Measurements from ENCODE around the gene ADAM33. TPM values are rescaled to one million over a fixed set of nuclear protein-coding genes. Genes with fewer than 3 reads are reported as not detected.

The ADAM33 gene
- polyA plus RNA-seq, 1 experiment: 16.3 TPM

GRCh38 chr20:3658716-3659491 is 22.9 kb downstream of the ADAM33 start:
- no peak overlapping the region for H3K27ac ChIP-seq (ENCODE audit: low read depth, low read length)
- H3K9me3 ChIP-seq (ENCODE audit: control insufficient read depth, insufficient read depth, low read length): peaks cover 3% of the 10 kb centered on the region; the same call in 1 of the 2 replicates
- no peak overlapping the region for H3K4me3 ChIP-seq (ENCODE audit: low read depth, low read length)
- peaks cover 53% of the 10 kb centered on the region for H3K27me3 ChIP-seq (ENCODE audit: control insufficient read depth, insufficient read depth, low read length)
- ChIA-PET CTCF (no interaction called here), POLR2A (no interaction called here)
- no peak for DNase-seq (ENCODE audit: low read depth, low spot score)
- TF ChIP-seq, protein P1, sequence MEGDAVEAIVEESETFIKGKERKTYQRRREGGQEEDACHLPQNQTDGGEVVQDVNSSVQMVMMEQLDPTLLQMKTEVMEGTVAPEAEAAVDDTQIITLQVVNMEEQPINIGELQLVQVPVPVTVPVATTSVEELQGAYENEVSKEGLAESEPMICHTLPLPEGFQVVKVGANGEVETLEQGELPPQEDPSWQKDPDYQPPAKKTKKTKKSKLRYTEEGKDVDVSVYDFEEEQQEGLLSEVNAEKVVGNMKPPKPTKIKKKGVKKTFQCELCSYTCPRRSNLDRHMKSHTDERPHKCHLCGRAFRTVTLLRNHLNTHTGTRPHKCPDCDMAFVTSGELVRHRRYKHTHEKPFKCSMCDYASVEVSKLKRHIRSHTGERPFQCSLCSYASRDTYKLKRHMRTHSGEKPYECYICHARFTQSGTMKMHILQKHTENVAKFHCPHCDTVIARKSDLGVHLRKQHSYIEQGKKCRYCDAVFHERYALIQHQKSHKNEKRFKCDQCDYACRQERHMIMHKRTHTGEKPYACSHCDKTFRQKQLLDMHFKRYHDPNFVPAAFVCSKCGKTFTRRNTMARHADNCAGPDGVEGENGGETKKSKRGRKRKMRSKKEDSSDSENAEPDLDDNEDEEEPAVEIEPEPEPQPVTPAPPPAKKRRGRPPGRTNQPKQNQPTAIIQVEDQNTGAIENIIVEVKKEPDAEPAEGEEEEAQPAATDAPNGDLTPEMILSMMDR (IDR thresholded peaks at IDR 0.05; ENCODE audit: low read depth, low read length): no peak

- ChIA-PET POLR2A (no interaction called here), CTCF (no interaction called here)
- TF ChIP-seq, protein P1 (IDR thresholded peaks at IDR 0.05; ENCODE audit: low read depth, low read length): no peak
Measured at GRCh38 chr20:3658019-3658715, 23.6 kb downstream of the ADAM33 start.

DNA sequence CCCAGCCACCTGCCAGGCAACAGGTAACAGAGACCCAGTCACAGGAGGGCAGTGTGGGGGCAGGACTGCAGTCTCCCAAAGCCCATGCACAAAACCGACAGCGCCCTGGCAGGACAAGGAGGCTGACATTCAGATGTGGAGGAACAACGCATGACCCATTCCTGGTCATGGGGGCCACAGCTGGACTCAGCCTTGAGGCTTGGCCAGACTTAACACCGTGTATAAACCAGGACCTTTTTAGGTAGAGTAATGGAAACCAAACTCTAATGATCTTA is 26.7 kb downstream of the ADAM33 start:
- Histone ChIP-seq H3K9me3 (ENCODE audit: control insufficient read depth, insufficient read depth, low read length) (no peaks in the 10 kb centered on the region), H3K4me3 (ENCODE audit: low read depth, low read length) (no peak overlapping the region), H3K27ac (ENCODE audit: low read depth, low read length) (no peak overlapping the region), H3K27me3 (ENCODE audit: control insufficient read depth, insufficient read depth, low read length) (peaks cover 28% of the 10 kb centered on the region)
- TF ChIP-seq, protein P1 (IDR thresholded peaks at IDR 0.05; ENCODE audit: low read depth, low read length): no peak
- CTCF ChIA-PET: interaction anchor here (0.6 to 1.0 kb wide), 3 partner anchors 56 to 613 kb away, joined by 3 to 4 read pairs (median 3); no protein-coding TSS in a partner anchor
- POLR2A ChIA-PET: no interaction called here
- no peak for DNase-seq (ENCODE audit: low read depth, low spot score)

More at GRCh38 chr20:3658019-3658715, 23.6 kb downstream of the ADAM33 start:
- Histone ChIP-seq H3K27ac (ENCODE audit: low read depth, low read length) (no peak overlapping the region), H3K4me3 (ENCODE audit: low read depth, low read length) (no peak overlapping the region), H3K27me3 (ENCODE audit: control insufficient read depth, insufficient read depth, low read length) (peaks cover 51% of the 10 kb centered on the region), H3K9me3 (ENCODE audit: control insufficient read depth, insufficient read depth, low read length) (peaks cover 3% of the 10 kb centered on the region; the same call in 1 of the 2 replicates)
- no peak for DNase-seq (ENCODE audit: low read depth, low spot score)

- H3K4me3 ChIP-seq (ENCODE audit: low read depth, low read length): no peak overlapping the region
- no peaks in the 10 kb centered on the region for H3K9me3 ChIP-seq (ENCODE audit: control insufficient read depth, insufficient read depth, low read length)
- ChIA-PET POLR2A (no interaction called here), CTCF (interaction anchor here (0.6 to 1.0 kb wide), 3 partner anchors 57 to 613 kb away, joined by 3 to 4 read pairs (median 3); no protein-coding TSS in a partner anchor)
- TF ChIP-seq, protein P1 (IDR thresholded peaks at IDR 0.05; ENCODE audit: low read depth, low read length): no peak
- H3K27ac ChIP-seq (ENCODE audit: low read depth, low read length): no peak overlapping the region
- H3K27me3 ChIP-seq (ENCODE audit: control insufficient read depth, insufficient read depth, low read length): peaks cover 22% of the 10 kb centered on the region
- DNase-seq (ENCODE audit: low read depth, low spot score): no peak
Measured at GRCh38 chr20:3654326-3655130, 27.3 kb downstream of the ADAM33 start.
